ENCODE measurements around the gene DALRD3. TPM values are rescaled to one million over a fixed set of nuclear protein-coding genes. Genes with fewer than 3 reads are reported as not detected.

DALRD3 gene
- 45.1 and 47.5 TPM in 2 replicates for total RNA-seq

GRCh38 chr3:49017971-49018706, at the start of gene DALRD3:
Gene DALRD3, minus strand, starts transcription at chr3:49018580. Its CDS starts 16 bp downstream, at chr3:49018564.
- peak; percentile 72 for DNase-seq

GRCh38 chr3:49058011-49058410, 39.6 kb upstream of the DALRD3 start:
- no peak for DNase-seq

- DNase-seq: no peak
Observed at GRCh38 chr3:49057268-49057667, 38.9 kb upstream of the DALRD3 start.

DNA sequence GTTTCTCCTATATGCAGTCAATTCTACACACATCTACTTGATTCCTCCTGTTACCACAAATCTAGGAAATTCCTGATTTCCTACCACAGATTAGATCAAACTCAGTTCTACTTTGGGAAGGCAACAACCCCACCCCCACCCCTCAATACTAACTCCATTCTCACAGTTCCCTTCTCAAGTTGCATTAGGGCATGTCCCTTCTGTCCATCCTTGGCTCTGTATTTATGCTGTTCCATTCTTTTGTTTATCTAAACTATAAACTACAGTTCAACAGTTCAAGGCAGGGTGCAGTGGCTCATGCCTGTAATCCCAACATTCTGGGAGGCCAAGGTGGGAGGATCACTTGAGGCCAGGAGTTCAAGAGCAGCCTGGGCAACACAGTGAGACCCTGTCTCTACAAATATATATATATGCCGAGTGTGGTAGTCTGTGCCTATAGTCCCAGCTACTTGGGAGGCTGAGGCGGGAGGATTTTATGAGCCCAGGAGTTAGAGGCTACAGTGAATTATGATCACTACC, 36.0 kb upstream of the DALRD3 start:
- DNase-seq: no peak

DNA sequence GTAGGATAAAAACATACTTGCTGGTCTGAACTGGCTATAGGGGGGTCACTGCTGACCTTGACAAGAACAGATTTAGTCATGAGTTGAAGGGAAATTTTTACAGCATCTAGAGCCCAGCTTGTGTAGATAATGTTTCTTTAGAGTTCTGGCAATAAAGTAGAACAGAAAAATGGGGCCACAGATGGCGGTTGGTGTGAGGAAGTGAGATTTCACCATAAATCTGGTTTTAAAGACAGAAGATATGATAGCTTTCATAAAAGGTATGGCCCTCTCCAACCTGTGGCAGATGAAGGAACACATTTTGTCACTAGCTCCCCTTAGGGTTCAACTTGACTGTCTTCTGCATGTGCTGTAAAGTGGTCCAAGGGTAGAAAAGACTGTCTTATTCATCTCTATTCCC, 35.2 kb upstream of the DALRD3 start:
- no peak for DNase-seq

DNA sequence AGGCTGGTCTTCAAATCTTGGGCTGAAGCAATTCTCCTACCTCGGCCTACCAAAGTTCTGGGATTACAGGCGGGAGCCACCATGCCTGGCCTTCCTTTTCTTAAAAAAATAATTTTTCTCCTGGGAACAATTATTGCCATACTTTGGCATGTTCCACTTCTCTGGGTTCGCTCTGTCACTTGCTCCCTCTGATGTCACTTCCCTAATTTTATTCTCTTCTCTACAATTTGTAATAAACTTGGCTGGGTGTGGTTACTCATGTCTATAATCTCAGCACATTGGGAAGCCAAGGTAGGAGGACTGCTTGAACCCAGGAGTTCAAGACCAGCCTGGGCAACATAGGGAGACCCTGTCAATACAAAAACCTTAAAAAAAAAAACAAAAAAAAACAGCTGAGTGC, 16.9 kb upstream of the DALRD3 start:
- DNase-seq: no peak

DNA sequence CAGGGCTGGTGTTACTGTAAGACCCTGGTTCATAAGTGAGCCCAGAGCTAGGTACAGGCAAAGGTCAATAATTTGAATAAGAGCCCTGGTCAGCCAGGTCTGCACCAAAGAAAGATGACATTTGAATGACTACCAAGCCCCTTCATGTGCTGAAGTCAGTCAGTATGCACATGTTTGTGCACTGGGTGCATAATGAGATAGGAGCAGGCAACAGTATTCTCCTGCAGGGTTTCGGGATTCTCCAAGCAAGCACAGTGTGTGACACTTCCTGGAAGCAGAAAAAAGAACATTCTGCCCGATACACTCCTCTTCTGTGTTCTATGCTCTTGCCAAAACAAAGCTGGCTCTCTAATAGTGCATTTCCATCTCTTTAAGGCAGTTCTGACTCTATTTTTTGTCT, 16.3 kb upstream of the DALRD3 start:
- DNase-seq: no peak

DNA sequence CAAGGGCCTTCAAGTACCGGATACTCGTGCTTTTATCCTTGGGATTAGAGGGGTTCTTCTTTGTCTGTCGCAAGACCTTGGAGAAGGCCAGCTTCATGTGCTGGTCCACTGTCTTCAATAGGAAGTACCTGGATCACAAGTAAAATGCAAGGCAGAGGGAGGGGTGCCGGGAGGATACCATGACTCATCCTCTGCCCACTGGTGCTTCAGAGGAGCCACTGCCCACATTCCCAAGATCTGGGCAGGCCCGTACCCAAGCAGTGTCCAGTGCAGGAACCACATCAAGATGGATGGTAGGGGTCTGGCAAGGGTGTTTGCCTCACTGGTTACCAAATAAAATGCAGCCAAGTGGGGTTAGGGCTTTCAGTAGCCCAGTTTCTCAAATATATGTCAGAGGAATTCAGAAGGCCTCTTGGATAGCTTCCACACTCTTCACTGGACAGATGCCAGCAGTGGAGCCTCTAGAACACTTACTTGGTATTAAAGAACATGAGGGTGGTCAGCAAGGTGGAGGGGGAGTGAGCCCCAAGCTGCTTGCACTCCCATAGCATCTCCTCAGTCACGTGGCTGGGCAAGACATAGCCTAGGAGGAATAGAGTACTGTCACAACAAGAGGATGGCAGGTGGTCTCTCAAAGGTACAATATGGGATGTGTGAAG, 14.4 kb upstream of the DALRD3 start:
- no peak for DNase-seq

DNA sequence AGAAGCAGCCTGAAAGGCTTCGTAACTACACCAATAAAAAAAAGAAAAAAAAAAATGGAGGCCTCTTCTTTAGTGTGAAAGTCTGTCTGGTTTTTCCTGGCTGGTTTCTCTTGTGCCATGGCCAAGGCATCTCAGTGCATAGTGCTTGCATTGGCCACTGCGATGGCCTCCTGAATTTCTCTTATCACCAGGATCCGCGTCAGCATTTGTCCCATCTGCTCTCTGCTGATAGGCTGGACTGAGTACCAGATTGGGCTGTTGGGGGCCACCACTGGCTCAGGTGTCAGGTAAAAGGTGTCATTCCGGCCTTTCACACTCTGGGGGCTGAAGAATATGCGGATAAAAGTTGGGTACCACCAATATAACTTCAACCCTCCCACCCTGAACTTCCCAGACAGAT, 11.9 kb upstream of the DALRD3 start:
- no peak for DNase-seq

GRCh38 chr3:49029563-49029884, 11.1 kb upstream of the DALRD3 start:
- no peak for DNase-seq

GRCh38 chr3:49028673-49029562, 10.5 kb upstream of the DALRD3 start, which contains the start of gene IMPDH2:
Gene IMPDH2, minus strand, starts transcription at chr3:49029398. Its CDS starts 48 bp downstream, at chr3:49029350.
- peak; percentile 96 for DNase-seq

GRCh38 chr3:49028298-49028672, 9.9 kb upstream of the DALRD3 start:
- DNase-seq: no peak

DNA sequence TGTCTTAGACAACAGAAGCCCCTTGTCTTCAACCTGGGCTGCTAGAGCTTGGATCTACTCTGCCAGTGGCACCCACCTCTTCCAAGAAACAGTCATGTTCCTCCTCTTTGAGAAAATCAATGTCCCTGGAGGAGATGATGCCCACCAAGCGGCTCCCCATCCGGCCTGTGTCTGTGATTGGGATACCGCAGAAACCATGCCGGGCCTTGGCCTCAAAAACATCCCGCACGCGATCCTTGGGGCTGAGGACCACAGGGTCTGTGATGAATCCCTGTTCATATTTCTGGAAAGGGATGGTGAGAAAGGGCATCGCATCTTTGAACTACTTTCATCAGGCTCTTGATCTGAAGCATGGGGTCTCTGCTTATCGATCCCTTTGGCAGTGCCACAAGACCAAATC, 9.3 kb upstream of the DALRD3 start:
- no peak for DNase-seq

- no peak for DNase-seq
Observed at GRCh38 chr3:49026536-49026935, 8.2 kb upstream of the DALRD3 start.

DNA sequence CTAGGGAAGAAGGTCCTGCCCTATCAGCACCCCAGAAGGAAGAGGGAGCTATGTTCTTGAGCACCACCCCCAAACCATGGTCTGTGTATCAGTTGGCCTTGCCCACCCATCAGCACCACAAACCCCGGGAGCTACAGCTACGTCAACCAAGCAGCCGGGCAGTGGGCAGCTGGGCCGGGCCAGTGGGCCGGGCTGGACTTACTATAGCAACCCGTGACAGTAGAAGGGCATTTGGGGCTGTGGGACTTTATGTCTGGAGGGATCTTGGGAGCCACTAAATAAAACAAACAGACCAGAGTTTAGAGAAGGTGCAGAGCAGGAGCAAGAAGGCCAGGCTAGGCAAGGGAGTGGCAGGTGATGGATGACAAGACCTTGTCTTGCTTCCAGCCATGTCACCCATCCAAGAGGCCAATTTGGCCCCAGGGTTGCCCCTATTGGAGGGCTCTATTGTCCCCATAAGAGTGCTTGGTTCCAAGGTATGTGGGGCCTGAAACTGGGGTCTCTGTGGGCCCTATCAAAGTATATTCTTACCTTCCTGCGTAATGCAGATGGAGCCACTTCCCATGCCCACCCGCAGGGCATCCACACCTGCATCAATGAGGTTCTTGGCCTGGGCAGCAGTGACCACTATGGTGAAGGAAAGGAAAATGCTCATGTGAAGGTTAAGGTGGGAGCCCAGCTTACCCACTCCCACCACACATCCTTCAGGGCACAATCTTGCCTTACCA, 7.6 kb upstream of the DALRD3 start:
- no peak for DNase-seq

DNA sequence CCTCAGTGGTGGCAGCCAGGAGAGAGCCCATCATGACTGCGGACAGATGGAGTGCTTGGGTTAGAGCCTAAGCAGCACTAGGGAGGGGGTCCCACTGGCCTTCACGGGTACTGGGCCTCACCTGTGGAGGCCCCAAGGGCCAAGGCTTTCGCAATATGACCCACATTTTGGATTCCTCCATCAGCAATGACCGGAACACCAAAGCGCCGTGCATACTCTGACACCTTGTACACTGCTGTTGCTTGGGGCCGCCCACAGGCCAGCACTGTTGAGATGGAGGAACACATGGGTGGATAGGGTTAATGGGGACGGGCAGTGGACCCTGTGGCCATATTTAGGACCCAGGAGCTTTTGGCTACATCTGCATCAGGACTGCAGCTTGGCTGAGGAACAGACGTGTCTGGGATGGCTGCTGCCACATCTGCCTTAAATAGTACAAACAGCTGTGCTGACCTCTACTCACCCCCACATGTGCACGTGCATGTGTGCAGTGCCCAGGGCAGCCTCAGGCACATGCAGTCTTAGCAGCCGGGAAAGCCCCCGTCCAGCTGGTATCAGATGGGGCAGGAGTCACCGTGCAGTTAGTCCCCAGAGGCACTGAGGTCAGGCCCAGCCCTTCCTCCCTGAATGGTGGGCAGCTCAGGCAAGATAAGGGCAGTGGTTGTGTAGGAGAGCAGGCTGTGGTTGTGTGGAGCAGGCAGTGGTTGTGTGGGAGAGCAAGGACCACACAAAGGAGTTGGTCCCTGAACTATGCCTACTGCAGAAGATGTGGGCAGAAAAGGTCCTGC, 6.8 kb upstream of the DALRD3 start:
- DNase-seq: no peak

- DNase-seq: no peak
Observed at GRCh38 chr3:49024449-49024848, 6.1 kb upstream of the DALRD3 start.

DNA sequence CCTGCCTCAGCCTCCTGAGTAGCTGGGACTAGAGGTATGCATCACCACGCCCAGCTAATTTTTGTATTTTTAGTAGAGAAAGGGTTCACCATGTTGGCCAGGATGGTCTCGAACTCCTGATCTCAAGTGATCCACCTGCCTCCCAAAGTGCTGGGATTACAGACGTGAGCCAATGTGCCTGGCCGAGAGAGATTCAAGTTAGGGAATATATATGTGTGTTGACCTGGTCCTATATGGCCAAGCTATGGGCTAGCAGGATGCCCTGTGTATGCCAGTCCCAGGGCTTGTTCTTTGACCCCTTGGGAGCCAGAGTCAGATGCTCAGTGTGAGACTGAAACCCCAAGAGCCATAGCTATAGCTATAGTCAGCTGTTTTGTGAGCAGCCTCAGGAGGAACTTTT, 5.4 kb upstream of the DALRD3 start:
- DNase-seq: no peak

DNA sequence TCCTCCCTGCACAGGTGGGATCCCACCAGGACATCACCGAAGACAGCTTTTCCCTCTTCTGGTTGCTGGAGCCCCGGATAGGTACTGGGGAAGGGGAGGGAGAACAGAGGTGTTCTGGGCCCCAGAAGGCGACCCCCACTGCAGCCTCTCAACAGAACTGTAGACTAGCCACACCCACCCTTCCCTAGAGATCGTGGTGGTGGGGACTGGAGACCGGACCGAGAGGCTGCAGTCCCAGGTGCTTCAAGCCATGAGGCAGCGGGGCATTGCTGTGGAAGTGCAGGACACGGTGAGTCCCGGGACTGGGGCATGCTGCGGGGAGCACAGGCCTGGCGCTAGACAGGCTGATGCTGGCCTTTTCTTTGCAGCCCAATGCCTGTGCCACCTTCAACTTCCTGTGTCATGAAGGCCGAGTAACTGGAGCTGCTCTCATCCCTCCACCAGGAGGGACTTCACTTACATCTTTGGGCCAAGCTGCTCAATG, 4.3 kb upstream of the DALRD3 start:
- DNase-seq: no peak

GRCh38 chr3:49021813-49022687, 3.7 kb upstream of the DALRD3 start, which contains the start of gene NDUFAF3:
Gene NDUFAF3, plus strand, starts transcription at chr3:49022121. Its CDS starts 24 bp downstream, at chr3:49022145.
- DNase-seq: peak; percentile 97

Data from dermis blood vessel endothelial cell (primary cell).